K562 (cell line): Measurements from ENCODE around the gene HPS4. TPM values are rescaled to one million over a fixed set of nuclear protein-coding genes. Genes with fewer than 3 reads are reported as not detected.

Source experiments
- ATAC-seq: fragments of 200-7000 bp; cut with Tn5 transposase; 3 replicates; pipeline ENCODE4 v1.9.1; 2020; ENCODE audit warnings: moderate library complexity
- Bru-seq: library from RNA; stranded (reverse); fragments of 400-500 nt; gene quantifications from one replicate; lab custom pipeline; 2021; lab: Mats Ljungman, UMichigan
- BruChase-seq, 2 experiments: library from RNA; stranded (reverse); fragments of 400-500 nt; gene quantifications; one replicate each; lab custom pipeline; 2021; lab: Mats Ljungman, UMichigan
- BruUV-seq: library from RNA; stranded (reverse); fragments of 400-500 nt; replicated peaks from 2 replicates; lab custom pipeline; 2021; lab: Mats Ljungman, UMichigan
- CTCF ChIA-PET: fragments of 300-600 bp; formaldehyde crosslinking; extraction: SDS; loops from one replicate; lab custom pipeline; 2021; ENCODE audit warnings: low intra/inter-chr PET ratio; lab: Yijun Ruan, JAX
- POLR2A ChIA-PET: fragments of 300-600, 350-650 bp; sonication (Branson Sonifier 250); formaldehyde crosslinking; extraction: SDS; loops from one replicate; lab custom pipeline; 2021; ENCODE audit warnings: antibody characterized with exemption, inconsistent platforms; lab: Yijun Ruan, JAX
- DNase-seq, 4 experiments: peaks; one replicate each; pipeline versions ENCODE4 v3.0.0 to v3.0.0-alpha.2; 2011 to 2018; ENCODE audit warnings: low spot score in 3 of 4, mixed read lengths in 3 of 4; ENCODE audit errors: extremely low read depth in 1 of 4
- FAIRE-seq: peaks from 2 replicates; lab custom pipeline; 2011; peaks lifted over from hg19 to GRCh38; lab: Jason Lieb, UNC
- H2AFZ ChIP-seq: 2 replicates; pipeline ENCODE4 v1.6.0; 2011; ENCODE audit warnings: low read depth, low read length, control low read depth, inconsistent platforms
- H3K27ac ChIP-seq: fragments of 200-600 bp; 3 replicates; pipeline ENCODE4 v1.8.0; 2011; ENCODE audit warnings: low read depth, mild to moderate bottlenecking, control low read depth, inconsistent platforms, low read length, moderate library complexity, mixed read lengths; ENCODE audit errors: extremely low read depth
- H3K27me3 ChIP-seq, 2 experiments: fragments of 300-600 bp in 1 of 2; 2 replicates in 1 of 2; 3 replicates in 1 of 2; pipeline versions ENCODE4 v1.6.0 to v1.8.0; 2011; ENCODE audit warnings: inconsistent platforms in 2 of 2, low read length in 2 of 2, mild to moderate bottlenecking in 1 of 2, mixed read lengths in 1 of 2, moderate library complexity in 1 of 2; ENCODE audit not compliant: control insufficient read depth in 2 of 2, insufficient read depth in 2 of 2
- H3K36me3 ChIP-seq: fragments of 300-600 bp; 3 replicates; pipeline ENCODE4 v1.8.0; 2011; ENCODE audit warnings: mild to moderate bottlenecking, low read length, inconsistent platforms; ENCODE audit not compliant: control insufficient read depth, insufficient read depth
- H3K4me1 ChIP-seq, 2 experiments: fragments of 200-600 bp in 1 of 2; replicated peaks in 1 of 2; 2 replicates in 1 of 2; 3 replicates in 1 of 2; pipeline versions ENCODE4 v1.5.1 to v1.8.0; 2011; ENCODE audit warnings: inconsistent platforms in 2 of 2, low read length in 2 of 2, mild to moderate bottlenecking in 1 of 2, mixed read lengths in 1 of 2, moderate library complexity in 1 of 2; ENCODE audit not compliant: control insufficient read depth in 2 of 2, insufficient read depth in 2 of 2
- H3K4me2 ChIP-seq: 2 replicates; pipeline ENCODE4 v1.6.1; 2011; ENCODE audit warnings: low read length, control low read depth, inconsistent platforms, mixed read lengths; ENCODE audit not compliant: insufficient read depth
- H3K4me3 ChIP-seq: fragments of 200-600 bp; sonication (generic), shearing (Covaris generic); 2 replicates; pipeline ENCODE4 v1.5.1; 2016; ENCODE audit warnings: control low read depth, inconsistent platforms
- H3K79me2 ChIP-seq: fragments of 200-600 bp; 3 replicates; pipeline ENCODE4 v1.8.0; 2011; ENCODE audit warnings: low read length, inconsistent platforms; ENCODE audit not compliant: control insufficient read depth, insufficient read depth
- H3K9ac ChIP-seq, 2 experiments: 2 replicates each; pipeline versions ENCODE4 v1.6.0 to v1.6.1; 2011; ENCODE audit warnings: low read depth in 2 of 2, low read length in 2 of 2, control low read depth in 1 of 2, inconsistent platforms in 1 of 2, mild to moderate bottlenecking in 1 of 2, mixed read lengths in 1 of 2; ENCODE audit not compliant: insufficient read depth in 1 of 2
- H3K9me1 ChIP-seq: one replicate; pipeline ENCODE4 v1.6.0; 2011; ENCODE audit warnings: inconsistent platforms, mild to moderate bottlenecking, low read length, moderate library complexity; ENCODE audit not compliant: control insufficient read depth, insufficient read depth
- H3K9me3 ChIP-seq: replicated peaks from 2 replicates; pipeline ENCODE4 v1.5.1; 2011; ENCODE audit warnings: low read depth, low read length, inconsistent platforms; ENCODE audit not compliant: control insufficient read depth, insufficient read depth
- H4K20me1 ChIP-seq: replicated peaks from 2 replicates; pipeline ENCODE4 v1.6.1; 2011; ENCODE audit warnings: low read length, inconsistent platforms, mixed read lengths; ENCODE audit not compliant: control insufficient read depth, insufficient read depth
- ATF7 ChIP-seq: fragments of 450-650 bp; IDR thresholded peaks from 2 replicates; pipeline ENCODE4 v1.7.1; 2014; ENCODE audit warnings: mild to moderate bottlenecking, moderate library complexity
- CC2D1A ChIP-seq: fragments of 450-650 bp; IDR thresholded peaks from 2 replicates; pipeline ENCODE4 v1.6.1; 2017; ENCODE audit warnings: mild to moderate bottlenecking
- CHD4 ChIP-seq: fragments of 200-600 bp; sonication (generic); IDR thresholded peaks from 3 replicates; pipeline ENCODE4 v1.6.1; 2012; ENCODE audit warnings: low read depth, mild to moderate bottlenecking, mixed read lengths, low read length, inconsistent platforms; ENCODE audit not compliant: insufficient read depth, insufficient replicate concordance, poor library complexity, severe bottlenecking
- ETS1 ChIP-seq: conservative IDR thresholded peaks from 2 replicates; pipeline ENCODE4 v1.6.1; 2011; ENCODE audit warnings: low read depth, mild to moderate bottlenecking, low read length; ENCODE audit not compliant: control insufficient read depth
- FOSL1 ChIP-seq: fragments of 200-800 bp; sonication (Bioruptor generic); conservative IDR thresholded peaks from 2 replicates; pipeline ENCODE4 v1.6.1; 2016; ENCODE audit warnings: missing genetic modification characterization, missing compliant biosample characterization
- ID3 ChIP-seq, 2 experiments: fragments of 250-450 bp in 1 of 2; fragments of 450-650 bp in 1 of 2; sonication (Bioruptor Pico) in 1 of 2; IDR thresholded peaks; 2 replicates each; pipeline versions ENCODE4 v1.6.1 to v1.8.0; 2016 to 2021; ENCODE audit warnings: mild to moderate bottlenecking in 2 of 2, moderate library complexity in 2 of 2, missing compliant biosample characterization in 1 of 2, missing genetic modification characterization in 1 of 2
- MITF ChIP-seq: IDR thresholded peaks from 2 replicates; pipeline ENCODE4 v1.6.1; 2014; ENCODE audit warnings: antibody characterized with exemption
- SRSF7 ChIP-seq: fragments of 200-400 bp; formaldehyde crosslinking; optimal IDR thresholded peaks from 2 replicates; pipeline ENCODE3; 2017; ENCODE audit warnings: mild to moderate bottlenecking, low read depth, low read length
- ZNF589 ChIP-seq: fragments of 200-800 bp; sonication (Bioruptor generic); IDR thresholded peaks from 2 replicates; pipeline ENCODE4 v1.6.1; 2016; ENCODE audit warnings: low read depth, missing genetic modification characterization, missing compliant biosample characterization
- ZNF644 ChIP-seq: fragments of 200-800 bp; sonication (Bioruptor generic); IDR thresholded peaks from 2 replicates; pipeline ENCODE4 v1.6.1; 2016; ENCODE audit warnings: low read depth, missing genetic modification characterization, missing compliant biosample characterization
- WGBS: fragments of 100-300 bp; shearing (Covaris generic); methylation state at CpG from one replicate; pipeline ENCODE4 v1.1.6; 2016; ENCODE audit warnings: low coverage, mixed read lengths; ENCODE audit not compliant: insufficient coverage; ENCODE audit errors: missing lambda C conversion rate; 5-methylcytosine and 5-hydroxymethylcytosine counted together
- in situ Hi-C: fragments of 300-500 bp; cut with MboI; formaldehyde crosslinking; loops from 4 replicates; pipeline ENCODE4 v1.15.0; 2018; ENCODE audit warnings: inconsistent platforms, mixed read lengths
- intact Hi-C: fragments of 100-400 bp; cut with micrococcal nuclease; formaldehyde crosslinking; loops from 2 replicates; pipeline ENCODE4 v1.14.2; 2022
- long read RNA-seq, 3 experiments: library from polyadenylated mRNA in 2 of 3; library from RNA in 1 of 3; unstranded in 2 of 3; stranded (forward) in 1 of 3; transcript quantifications; one replicate each; pipeline ENCODE4 v2.0.0, GENCODE V29; 2019 to 2022
- polyA minus RNA-seq, 3 experiments: library from RNA; depleted of rRNA, polyadenylated mRNA; stranded (reverse); fragments of >200 nt; gene quantifications; 2 replicates each; pipeline ENCODE4 v1.2.3, GENCODE V29; 2011
- polyA plus RNA-seq, 8 experiments: library from polyadenylated mRNA; depleted of rRNA in 4 of 8; stranded (reverse) in 5 of 8; unstranded in 3 of 8; fragments of >200 nt; fragmentation: Nextera tagmentation in 2 of 8; fragmentation: Illumina TruSeq in 1 of 8; extraction: Ambion mirVana in 2 of 8; extraction: Trizol in 1 of 8; gene quantifications; 2 replicates each; pipeline versions ENCODE4 v1.2.1 to v1.2.3, GENCODE V29; 2011 to 2014; ENCODE audit warnings: inconsistent platforms in 1 of 8, missing spikeins in 1 of 8
- total RNA-seq, 7 experiments: library from RNA; depleted of rRNA in 6 of 7; stranded (reverse); fragments of >200 nt in 6 of 7; fragmentation: Illumina TruSeq in 2 of 7; extraction: Trizol in 2 of 7; gene quantifications; 2 replicates each; pipeline versions ENCODE4 v1.2.1 to v1.2.3, GENCODE V29; 2011 to 2021; ENCODE audit warnings: low replicate concordance in 1 of 7

HPS4 gene
- total RNA-seq (2011; cell fraction: chromatin; rRNA removed; ENCODE audit: low replicate concordance), result 113 and 158 TPM in 2 replicates
- total RNA-seq (2011; cell fraction: nucleolus; rRNA removed), result 66.7 and 67.0 TPM in 2 replicates
- 82.3 and 87.6 TPM in 2 replicates for total RNA-seq (2011; cell fraction: nucleoplasm; rRNA removed)
- total RNA-seq (2014; rRNA removed) (17.7 and 24.7 TPM in 2 replicates), total RNA-seq (2014; rRNA removed; fragmentation: Illumina TruSeq; extraction: Trizol) (25.7 and 28.8 TPM in 2 replicates), total RNA-seq (2015; rRNA removed; fragmentation: Illumina TruSeq; extraction: Trizol) (20.7 and 22.5 TPM in 2 replicates), total RNA-seq (2021) (27.6 and 28.4 TPM in 2 replicates), polyA plus RNA-seq (2011; rRNA removed) (28.3 and 35.2 TPM in 2 replicates), polyA plus RNA-seq (2014; fragmentation: Illumina TruSeq; extraction: Trizol) (28.4 and 29.2 TPM in 2 replicates), polyA plus RNA-seq (2014; fragmentation: Nextera tagmentation; extraction: Ambion mirVana) (10 to 100 TPM; 12.8 to 23.7 TPM), polyA plus RNA-seq (2014; rRNA removed) (24.7 and 25.3 TPM in 2 replicates), polyA minus RNA-seq (2011; rRNA and poly(A)+ RNA removed) (44.8 and 58.9 TPM in 2 replicates), Bru-seq, nascent RNA (percentile 76 among the genes with signal in this experiment), BruChase-seq, experiment 1, labeled RNA remaining after a 2-hour chase (percentile 77 among the genes with signal in this experiment), BruChase-seq, experiment 2, labeled RNA remaining after a 6-hour chase (percentile 80 among the genes with signal in this experiment)
- 22.6 and 24.7 TPM in 2 replicates for polyA plus RNA-seq (2011; cell fraction: cytosol; rRNA removed)
- polyA plus RNA-seq (2011; cell fraction: nucleus; rRNA removed), result 98.7 and 99.9 TPM in 2 replicates
- polyA plus RNA-seq (2012), result 18.4 and 25.1 TPM in 2 replicates
- 15.2 and 16.9 TPM in 2 replicates for polyA minus RNA-seq (2011; cell fraction: cytosol; rRNA and poly(A)+ RNA removed)
- polyA minus RNA-seq (2011; cell fraction: nucleus; rRNA and poly(A)+ RNA removed), result 39.2 and 74.3 TPM in 2 replicates
- long read RNA-seq, experiment 1, full-length matches to known transcripts, result 11 of 114 reads
- long read RNA-seq, experiment 1, partial matches to known transcripts, result 76 of 114 reads
- long read RNA-seq, experiment 1, other reads (novel, unspliced or antisense), result 27 of 114 reads
- long read RNA-seq, experiment 2, full-length matches to known transcripts, result 2 of 16 reads
- long read RNA-seq, experiment 2, partial matches to known transcripts, result 5 of 16 reads
- long read RNA-seq, experiment 2, other reads (novel, unspliced or antisense), result 9 of 16 reads
- long read RNA-seq, experiment 3, full-length matches to known transcripts, result 8 of 13 reads
- long read RNA-seq, experiment 3, partial matches to known transcripts, result 1 of 13 reads
- long read RNA-seq, experiment 3, other reads (novel, unspliced or antisense), result 4 of 13 reads

DNA sequence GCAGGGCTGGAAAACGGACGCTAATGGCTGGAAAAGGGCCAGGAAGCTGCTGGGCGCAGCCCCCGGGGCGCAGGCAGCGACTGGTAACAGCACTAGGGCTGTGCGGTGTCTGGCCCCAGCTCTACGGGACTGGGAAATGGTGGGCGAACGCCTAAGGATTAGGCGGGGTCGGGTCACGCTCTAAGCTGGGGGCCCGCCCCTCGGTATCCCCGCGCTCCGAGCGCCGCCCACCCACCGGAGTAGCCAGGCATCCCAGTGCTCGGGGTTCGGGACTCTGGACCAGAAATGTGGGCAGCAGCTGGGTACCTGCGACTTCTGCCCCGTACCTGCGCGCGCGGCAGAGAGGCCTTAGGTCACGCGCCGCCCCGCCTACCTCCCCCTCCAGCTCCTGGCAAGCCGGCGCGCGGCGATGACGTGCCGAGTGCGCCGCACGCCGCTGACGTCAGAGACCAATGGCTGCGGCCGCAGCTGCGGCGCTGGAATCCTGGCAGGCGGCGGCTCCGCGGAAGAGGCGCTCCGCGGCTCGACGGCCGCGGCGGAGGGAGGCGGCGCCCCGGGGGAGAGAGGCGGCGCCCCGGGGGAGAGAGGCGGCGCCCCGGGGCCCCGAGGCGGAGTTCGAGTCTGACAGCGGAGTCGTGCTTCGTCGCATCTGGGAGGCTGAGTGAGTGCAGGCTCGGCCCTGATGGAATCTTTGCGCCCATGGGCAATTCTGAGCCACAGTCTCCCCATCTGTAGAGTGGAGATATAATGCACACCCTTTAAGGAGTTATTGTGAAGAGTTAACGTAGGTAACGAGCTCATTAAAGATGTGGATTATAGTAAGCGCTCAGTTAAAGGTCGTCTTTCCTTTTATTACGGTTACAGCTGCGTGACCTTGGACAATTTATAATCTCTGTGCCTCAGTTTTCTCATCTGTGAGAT is at the start of gene HPS4, which contains the start of gene SRRD:
TSS of gene HPS4 (minus strand) at position 345 of the 921 bp plus-strand sequence. CDS start 2,021 bp downstream, outside the sequence.
TSS of gene SRRD (plus strand) at position 439 of the 921 bp plus-strand sequence. CDS start at position 453, 14 bp downstream.
- H2AFZ ChIP-seq, result peak within 1 kb of the TSS; percentile 80
- H3K9ac ChIP-seq, result peak within 1 kb of the TSS; percentile 71 to 96
- ChIA-PET CTCF (interaction anchor here (0.7 kb wide), 1 partner anchor 47 kb away, joined by 4 read pairs; no protein-coding TSS in a partner anchor), POLR2A (interaction anchor here (0.6 to 4.5 kb wide), 6 partner anchors 9 to 189 kb away, joined by 3 to 35 read pairs (median 4); partner anchors contain the start of gene TFIP11)
- peak within 1 kb of the TSS; percentile 97 for H3K4me2 ChIP-seq
- peaks cover 41% of the 10 kb centered on the region; the same call in 2 of the 3 replicates for H3K36me3 ChIP-seq
- H3K9me1 ChIP-seq, result no peaks in the 10 kb centered on the region
- peaks cover 85% of the 10 kb centered on the region for H3K79me2 ChIP-seq
- H3K9me3 ChIP-seq, result no peaks in the 10 kb centered on the region
- ATAC-seq (peak; percentile 74), FAIRE-seq (no peak), DNase-seq (peak; percentile 87 to 93 (median 88))
- intact Hi-C loops (loop anchor here (10.0 kb wide), 1 partner anchor 101 kb away; no protein-coding TSS in a partner anchor), in situ Hi-C loops (no loop called here)
- peak within 1 kb of the TSS; percentile 89 for H3K4me3 ChIP-seq
- no peaks in the 10 kb centered on the region for H3K27me3 ChIP-seq
- no peaks in the 10 kb centered on the region for H4K20me1 ChIP-seq
- WGBS, result 0% methylated on average over 20 of the region's 85 CpGs
- no TSS peak for BruUV-seq
- H3K4me1 ChIP-seq, result peaks cover 14 to 39% of the 10 kb centered on the region in 2 experiments; a peak in 4 of 5 replicates
- peak within 1 kb of the TSS; percentile 86 for H3K27ac ChIP-seq
- no peak for TF ChIP-seq ID3 (CRISPR knock-in tag; IDR thresholded peaks at IDR 0.05)
- TF ChIP-seq ID3 (tag; IDR thresholded peaks at IDR 0.05), result 0 out of 2 replicates have a peak, but pooled peaks have one; percentile 47
- peak; percentile 47 for TF ChIP-seq FOSL1 (tag)
- peak; percentile 91 for TF ChIP-seq ATF7
- peak; percentile 98 for TF ChIP-seq CHD4
- TF ChIP-seq SRSF7, result no peak
- TF ChIP-seq ZNF644 (tag), result no peak
- TF ChIP-seq ETS1, result peak; percentile 72
- 0 out of 2 replicates have a peak, but pooled peaks have one; percentile 51 for TF ChIP-seq ZNF589
- peak; percentile 91 for TF ChIP-seq MITF
- TF ChIP-seq CC2D1A, result 0 out of 2 replicates have a peak, but pooled peaks have one; percentile 42
